ENCODE data around the gene NHLH2.

Gene NHLH2

DNA sequence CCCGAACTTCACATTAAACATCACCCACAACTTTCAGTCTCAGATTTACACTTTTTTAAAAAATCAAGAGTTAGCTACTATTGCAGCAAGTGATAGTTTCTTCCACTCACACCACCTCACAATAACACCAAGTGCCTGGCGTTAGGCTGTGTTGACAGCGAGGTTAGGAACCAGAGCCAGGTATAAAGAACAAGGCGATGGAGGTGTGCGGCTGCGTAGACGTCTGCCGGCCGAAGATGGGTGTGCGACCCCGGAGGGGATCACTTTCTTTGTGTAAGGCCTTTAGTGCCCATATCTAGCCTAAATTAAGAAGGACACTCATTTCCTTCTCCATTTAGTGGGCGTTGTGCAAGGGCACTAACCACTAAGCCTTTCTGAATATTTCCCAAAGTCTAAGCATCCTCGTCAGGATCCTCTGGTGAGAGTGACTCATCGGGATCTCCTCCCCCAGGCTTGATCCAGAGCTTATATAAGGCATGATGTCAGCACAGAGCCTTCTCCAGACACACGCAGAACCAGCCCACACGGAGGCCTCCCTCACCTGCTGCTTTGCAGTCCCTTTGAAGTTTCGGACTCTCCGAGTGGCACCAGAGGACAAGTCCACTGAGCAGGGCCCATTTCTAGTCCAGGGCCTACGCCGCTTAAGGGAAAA, 11.8 kb downstream of the NHLH2 start:
- Histone ChIP-seq H3K4me3 (ENCODE audit: insufficient read depth in 1 of 2, low read depth in 1 of 2, low read length in 2 of 2) (peak overlapping the region in 1 of 2 experiments; percentile 63), H3K27ac (ENCODE audit: low read length, poor library complexity, severe bottlenecking) (no peak overlapping the region), H3K4me2 (ENCODE audit: low read length, poor library complexity, severe bottlenecking) (peak overlapping the region; percentile 52), H3K18ac (ENCODE audit: low read depth in 1 of 2, low read length in 2 of 2) (peak overlapping the region; percentile 40 to 65), H4K91ac (ENCODE audit: low read length) (no peak overlapping the region), H3K14ac (ENCODE audit: low read length in 2 of 2) (peak overlapping the region in 1 of 2 experiments; percentile 73), H3K4me1 (ENCODE audit: control insufficient read depth, insufficient read depth, low read depth, low read length) (peaks cover 16% of the 10 kb centered on the region), H3K23ac (ENCODE audit: low read length in 2 of 2) (no peak overlapping the region), H3K4ac (ENCODE audit: low read depth in 1 of 2, low read length in 2 of 2) (no peak overlapping the region), H3K79me1 (replicated peaks; ENCODE audit: low read length, poor library complexity, severe bottlenecking) (no peaks in the 10 kb centered on the region), H2BK120ac (ENCODE audit: low read depth, low read length) (no peak overlapping the region), H3K9me3 (ENCODE audit: control insufficient read depth, low read length) (no peaks in the 10 kb centered on the region), H3K9ac (ENCODE audit: low read length) (peak overlapping the region; percentile 69), H3K27me3 (ENCODE audit: control insufficient read depth in 1 of 2, insufficient read depth in 1 of 2, low read length in 2 of 2) (peaks cover 0 to 43% of the 10 kb centered on the region in 2 experiments), H4K8ac (ENCODE audit: low read length) (peak overlapping the region; percentile 55), H2AK5ac (ENCODE audit: low read length, severe bottlenecking) (no peak overlapping the region), H3K36me3 (ENCODE audit: control insufficient read depth in 1 of 2, insufficient read depth in 2 of 2, low read depth in 1 of 2, low read length in 2 of 2) (no peaks in the 10 kb centered on the region), H2AFZ (ENCODE audit: low read depth, low read length) (no peak overlapping the region), H2BK5ac (ENCODE audit: low read depth, low read length, poor library complexity, severe bottlenecking) (no peak overlapping the region), H2BK15ac (ENCODE audit: low read depth, poor library complexity, severe bottlenecking) (no peak overlapping the region), H2BK12ac (ENCODE audit: low read length in 2 of 2) (peak overlapping the region in 1 of 2 experiments; percentile 42)
- DNase-seq: peak; percentile 93
- WGBS: 50% methylated on average over 20 of the region's 20 CpGs

- Histone ChIP-seq H2BK120ac (ENCODE audit: low read depth, low read length) (no peak overlapping the region), H3K4me3 (ENCODE audit: insufficient read depth in 1 of 2, low read depth in 1 of 2, low read length in 2 of 2) (peak overlapping the region; percentile 43 to 72), H3K9ac (ENCODE audit: low read length) (peak overlapping the region; percentile 82), H2BK5ac (ENCODE audit: low read depth, low read length, poor library complexity, severe bottlenecking) (no peak overlapping the region), H3K27ac (ENCODE audit: low read length, poor library complexity, severe bottlenecking) (no peak overlapping the region), H3K4me1 (ENCODE audit: control insufficient read depth, insufficient read depth, low read depth, low read length) (peaks cover 16% of the 10 kb centered on the region), H4K8ac (ENCODE audit: low read length) (peak overlapping the region; percentile 81), H3K36me3 (ENCODE audit: control insufficient read depth in 1 of 2, insufficient read depth in 2 of 2, low read depth in 1 of 2, low read length in 2 of 2) (no peaks in the 10 kb centered on the region), H3K79me1 (replicated peaks; ENCODE audit: low read length, poor library complexity, severe bottlenecking) (no peaks in the 10 kb centered on the region), H3K9me3 (ENCODE audit: control insufficient read depth, low read length) (no peaks in the 10 kb centered on the region), H3K18ac (ENCODE audit: low read depth in 1 of 2, low read length in 2 of 2) (peak overlapping the region; percentile 65 to 77), H4K91ac (ENCODE audit: low read length) (peak overlapping the region; percentile 43), H2BK12ac (ENCODE audit: low read length in 2 of 2) (peak overlapping the region in 1 of 2 experiments; percentile 42), H2AFZ (ENCODE audit: low read depth, low read length) (peak overlapping the region; percentile 16), H2AK5ac (ENCODE audit: low read length, severe bottlenecking) (no peak overlapping the region), H3K27me3 (ENCODE audit: control insufficient read depth in 1 of 2, insufficient read depth in 1 of 2, low read length in 2 of 2) (peaks cover 0 to 36% of the 10 kb centered on the region in 2 experiments), H3K23ac (ENCODE audit: low read length in 2 of 2) (no peak overlapping the region), H3K4me2 (ENCODE audit: low read length, poor library complexity, severe bottlenecking) (peak overlapping the region; percentile 95), H2BK15ac (ENCODE audit: low read depth, poor library complexity, severe bottlenecking) (no peak overlapping the region), H3K4ac (ENCODE audit: low read depth in 1 of 2, low read length in 2 of 2) (no peak overlapping the region), H3K14ac (ENCODE audit: low read length in 2 of 2) (peak overlapping the region in 1 of 2 experiments; percentile 73)
- WGBS: 7% methylated on average over 55 of the region's 80 CpGs
- DNase-seq: peak; percentile 72
Observed at GRCh38 chr1:115828101-115829022, 12.6 kb downstream of the NHLH2 start.

DNA sequence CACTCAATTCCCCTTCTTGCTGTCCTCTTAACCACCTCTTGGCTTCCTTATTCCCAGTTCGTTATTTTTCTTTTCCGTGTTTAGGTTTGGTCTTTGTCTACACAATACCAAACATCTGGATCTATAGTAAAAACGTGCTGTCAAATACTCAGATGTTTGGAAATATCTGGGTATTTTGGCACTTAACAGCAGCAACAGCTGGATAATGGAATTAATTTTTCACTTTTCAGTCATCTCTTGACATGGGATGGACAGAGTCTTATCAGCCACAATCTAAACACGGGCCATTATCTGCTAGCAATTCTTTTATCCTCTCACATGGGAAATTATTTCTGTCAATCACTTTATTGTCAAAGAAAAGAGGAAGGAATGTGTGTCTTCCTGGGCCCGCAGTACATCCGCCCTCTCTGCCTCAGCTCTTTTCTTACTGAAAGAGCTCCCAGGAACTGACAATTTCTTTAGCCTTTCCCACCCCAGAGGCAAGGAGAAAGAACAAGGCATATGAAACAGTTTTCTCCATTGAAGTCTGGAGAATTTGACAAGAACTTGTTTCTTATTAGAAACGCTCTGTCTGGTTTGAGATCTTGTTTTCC, 13.4 kb downstream of the NHLH2 start:
- Histone ChIP-seq H3K27me3 (ENCODE audit: control insufficient read depth in 1 of 2, insufficient read depth in 1 of 2, low read length in 2 of 2) (peaks cover 1 to 32% of the 10 kb centered on the region in 2 experiments), H3K36me3 (ENCODE audit: control insufficient read depth in 1 of 2, insufficient read depth in 2 of 2, low read depth in 1 of 2, low read length in 2 of 2) (no peaks in the 10 kb centered on the region), H3K4me3 (ENCODE audit: insufficient read depth in 1 of 2, low read depth in 1 of 2, low read length in 2 of 2) (peak overlapping the region in 1 of 2 experiments; percentile 72), H3K14ac (ENCODE audit: low read length in 2 of 2) (no peak overlapping the region), H3K23ac (ENCODE audit: low read length in 2 of 2) (no peak overlapping the region), H3K27ac (ENCODE audit: low read length, poor library complexity, severe bottlenecking) (no peak overlapping the region), H4K91ac (ENCODE audit: low read length) (no peak overlapping the region), H3K18ac (ENCODE audit: low read depth in 1 of 2, low read length in 2 of 2) (no peak overlapping the region), H2BK12ac (ENCODE audit: low read length in 2 of 2) (no peak overlapping the region), H3K79me1 (replicated peaks; ENCODE audit: low read length, poor library complexity, severe bottlenecking) (no peaks in the 10 kb centered on the region), H3K4me2 (ENCODE audit: low read length, poor library complexity, severe bottlenecking) (no peak overlapping the region), H3K4ac (ENCODE audit: low read depth in 1 of 2, low read length in 2 of 2) (no peak overlapping the region), H2BK5ac (ENCODE audit: low read depth, low read length, poor library complexity, severe bottlenecking) (no peak overlapping the region), H2AK5ac (ENCODE audit: low read length, severe bottlenecking) (no peak overlapping the region), H4K8ac (ENCODE audit: low read length) (no peak overlapping the region), H2AFZ (ENCODE audit: low read depth, low read length) (no peak overlapping the region), H3K9me3 (ENCODE audit: control insufficient read depth, low read length) (peaks cover 5% of the 10 kb centered on the region), H2BK120ac (ENCODE audit: low read depth, low read length) (no peak overlapping the region), H2BK15ac (ENCODE audit: low read depth, poor library complexity, severe bottlenecking) (no peak overlapping the region), H3K9ac (ENCODE audit: low read length) (peak overlapping the region; percentile 82), H3K4me1 (ENCODE audit: control insufficient read depth, insufficient read depth, low read depth, low read length) (peaks cover 15% of the 10 kb centered on the region)
- DNase-seq: no peak
- 69% methylated on average over 5 of the region's 7 CpGs for WGBS

- Histone ChIP-seq H3K27ac (ENCODE audit: low read length, poor library complexity, severe bottlenecking) (no peak overlapping the region), H2AK5ac (ENCODE audit: low read length, severe bottlenecking) (no peak overlapping the region), H3K23ac (ENCODE audit: low read length in 2 of 2) (no peak overlapping the region), H2BK12ac (ENCODE audit: low read length in 2 of 2) (no peak overlapping the region), H3K4me1 (ENCODE audit: control insufficient read depth, insufficient read depth, low read depth, low read length) (peaks cover 15% of the 10 kb centered on the region), H4K8ac (ENCODE audit: low read length) (no peak overlapping the region), H3K4ac (ENCODE audit: low read depth in 1 of 2, low read length in 2 of 2) (no peak overlapping the region), H3K9me3 (ENCODE audit: control insufficient read depth, low read length) (peaks cover 8% of the 10 kb centered on the region), H3K14ac (ENCODE audit: low read length in 2 of 2) (no peak overlapping the region), H3K36me3 (ENCODE audit: control insufficient read depth in 1 of 2, insufficient read depth in 2 of 2, low read depth in 1 of 2, low read length in 2 of 2) (no peaks in the 10 kb centered on the region), H3K18ac (ENCODE audit: low read depth in 1 of 2, low read length in 2 of 2) (no peak overlapping the region), H3K4me3 (ENCODE audit: insufficient read depth in 1 of 2, low read depth in 1 of 2, low read length in 2 of 2) (no peak overlapping the region), H3K27me3 (ENCODE audit: control insufficient read depth in 1 of 2, insufficient read depth in 1 of 2, low read length in 2 of 2) (peaks cover 4 to 32% of the 10 kb centered on the region in 2 experiments), H2BK15ac (ENCODE audit: low read depth, poor library complexity, severe bottlenecking) (no peak overlapping the region), H2AFZ (ENCODE audit: low read depth, low read length) (no peak overlapping the region), H3K4me2 (ENCODE audit: low read length, poor library complexity, severe bottlenecking) (no peak overlapping the region), H2BK5ac (ENCODE audit: low read depth, low read length, poor library complexity, severe bottlenecking) (no peak overlapping the region), H4K91ac (ENCODE audit: low read length) (no peak overlapping the region), H3K79me1 (replicated peaks; ENCODE audit: low read length, poor library complexity, severe bottlenecking) (no peaks in the 10 kb centered on the region), H2BK120ac (ENCODE audit: low read depth, low read length) (no peak overlapping the region), H3K9ac (ENCODE audit: low read length) (no peak overlapping the region)
- DNase-seq: no peak
- WGBS: 34% methylated on average over 3 of the region's 3 CpGs
Observed at GRCh38 chr1:115826628-115827027, 14.3 kb downstream of the NHLH2 start.
